ENCODE results near the gene LDHD.
"Not testable (repeated sequence)": the region's sequence is repeated elsewhere in the genome, so short reads cannot be mapped to it uniquely, and the experiment has no call there.

Gene LDHD

DNA sequence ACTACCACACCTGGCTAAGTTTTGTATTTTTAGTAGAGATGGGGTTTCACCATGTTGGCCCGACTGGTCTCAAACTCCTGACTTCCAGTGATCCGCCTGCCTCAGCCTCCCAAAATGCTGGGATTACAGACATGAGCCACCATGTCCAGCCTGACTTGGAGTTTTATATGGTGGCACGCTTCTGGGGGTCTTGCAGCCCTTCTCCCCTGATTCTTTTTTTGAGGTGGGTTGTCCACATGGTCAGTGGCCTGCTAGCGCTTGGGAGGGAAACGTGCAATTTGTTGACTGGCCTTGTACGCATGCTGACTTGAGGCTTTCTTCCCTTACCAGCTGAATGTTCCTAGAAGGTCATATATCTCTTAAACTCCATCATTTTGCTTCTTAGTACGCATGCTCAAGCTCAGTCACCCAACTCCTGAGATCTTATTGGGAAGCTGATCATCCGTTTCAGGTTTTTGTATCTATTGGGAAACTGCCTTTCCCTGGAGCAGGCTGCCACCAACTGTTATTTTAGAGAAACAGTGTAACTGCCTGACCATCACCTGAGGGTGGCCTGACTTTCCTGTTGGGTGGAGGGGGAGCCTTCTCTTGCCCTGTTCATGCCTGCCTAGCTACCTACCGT, 13.7 kb upstream of the LDHD start:
- peaks cover 2% of the 10 kb centered on the region for H3K9me3 ChIP-seq (ENCODE audit: control insufficient read depth, insufficient read depth, low read length)

GRCh38 chr16:75129421-75130149, 13.0 kb upstream of the LDHD start:
- H3K9ac ChIP-seq (ENCODE audit: low read depth, low read length); H3K4me3 ChIP-seq (ENCODE audit: low read depth, low read length); H3K9me3 ChIP-seq (ENCODE audit: control insufficient read depth, insufficient read depth, low read length); H3K4me1 ChIP-seq (ENCODE audit: control insufficient read depth, insufficient read depth, low read length); H3K27me3 ChIP-seq (ENCODE audit: control insufficient read depth, insufficient read depth, low read length); H3K36me3 ChIP-seq (ENCODE audit: control insufficient read depth, insufficient read depth, low read length): not testable (repeated sequence)

More for the DNA sequence above, 13.7 kb upstream of the LDHD start:
- H3K4me1 ChIP-seq (ENCODE audit: control insufficient read depth, insufficient read depth, low read length): peaks cover 4% of the 10 kb centered on the region
- H3K4me3 ChIP-seq (ENCODE audit: low read depth, low read length): no peak overlapping the region
- no peaks in the 10 kb centered on the region for H3K36me3 ChIP-seq (ENCODE audit: control insufficient read depth, insufficient read depth, low read length)
- H3K27me3 ChIP-seq (ENCODE audit: control insufficient read depth, insufficient read depth, low read length): no peaks in the 10 kb centered on the region
- no peak overlapping the region for H3K9ac ChIP-seq (ENCODE audit: low read depth, low read length)

DNA sequence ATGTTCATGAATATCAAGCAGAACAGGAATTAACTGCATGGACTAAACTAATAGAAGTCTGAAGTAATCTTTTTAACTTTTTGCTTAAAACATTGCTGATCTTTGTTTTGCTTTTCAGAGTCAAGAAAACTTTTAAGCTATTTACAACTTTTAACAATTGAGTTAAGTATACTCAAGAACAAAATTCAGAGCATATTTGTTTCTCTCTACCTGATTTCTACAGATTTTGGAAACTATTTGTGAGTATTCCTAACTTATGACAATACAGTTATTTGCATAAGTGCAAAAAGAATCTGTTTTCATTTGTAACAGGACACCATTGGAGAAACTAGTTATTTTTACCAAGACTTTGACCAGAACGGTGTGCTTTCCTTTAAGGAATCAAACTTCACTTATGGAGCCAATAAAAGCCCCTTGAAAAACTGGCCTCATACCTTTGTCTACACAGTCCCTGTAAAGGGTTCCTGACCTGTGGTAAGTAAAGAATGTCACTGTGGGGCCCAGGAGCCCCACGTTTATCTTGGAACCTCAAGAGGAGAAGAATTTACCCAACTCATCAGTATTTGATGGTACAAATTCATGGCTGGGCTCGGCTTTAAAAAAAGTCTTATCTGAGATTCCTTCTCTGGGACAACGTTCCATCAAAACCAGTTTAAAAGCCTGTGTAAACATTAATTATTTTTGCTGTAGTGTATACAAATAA, 11.3 kb upstream of the LDHD start:
- Histone ChIP-seq H3K9ac (ENCODE audit: low read depth, low read length) (no peak overlapping the region), H3K4me1 (ENCODE audit: control insufficient read depth, insufficient read depth, low read length) (peaks cover 4% of the 10 kb centered on the region), H3K4me3 (ENCODE audit: low read depth, low read length) (no peak overlapping the region), H3K27me3 (ENCODE audit: control insufficient read depth, insufficient read depth, low read length) (no peaks in the 10 kb centered on the region), H3K9me3 (ENCODE audit: control insufficient read depth, insufficient read depth, low read length) (peaks cover 2% of the 10 kb centered on the region), H3K36me3 (ENCODE audit: control insufficient read depth, insufficient read depth, low read length) (no peaks in the 10 kb centered on the region)

DNA sequence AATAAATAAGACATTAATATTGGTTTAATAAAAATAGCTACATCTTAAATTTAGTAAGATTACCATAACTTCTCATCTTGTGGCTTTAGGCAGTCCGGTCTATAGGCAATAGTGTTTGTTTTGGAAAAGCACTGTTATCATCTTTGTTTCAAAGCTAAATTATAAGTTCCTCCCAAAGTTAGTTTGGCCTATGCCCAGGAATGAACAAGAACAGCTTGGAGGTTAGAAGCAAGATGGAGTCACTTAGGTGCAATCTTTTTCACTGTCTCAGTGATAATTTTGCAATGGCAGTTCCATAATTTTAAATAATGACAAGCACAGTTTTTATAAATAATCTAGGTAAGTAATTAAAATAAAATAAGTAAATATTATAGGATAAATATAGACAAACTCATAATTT, 6.0 kb upstream of the LDHD start:
- H3K4me1 ChIP-seq (ENCODE audit: control insufficient read depth, insufficient read depth, low read length): peaks cover 9% of the 10 kb centered on the region
- H3K4me3 ChIP-seq (ENCODE audit: low read depth, low read length): no peak overlapping the region
- peaks cover 4% of the 10 kb centered on the region for H3K36me3 ChIP-seq (ENCODE audit: control insufficient read depth, insufficient read depth, low read length)

DNA sequence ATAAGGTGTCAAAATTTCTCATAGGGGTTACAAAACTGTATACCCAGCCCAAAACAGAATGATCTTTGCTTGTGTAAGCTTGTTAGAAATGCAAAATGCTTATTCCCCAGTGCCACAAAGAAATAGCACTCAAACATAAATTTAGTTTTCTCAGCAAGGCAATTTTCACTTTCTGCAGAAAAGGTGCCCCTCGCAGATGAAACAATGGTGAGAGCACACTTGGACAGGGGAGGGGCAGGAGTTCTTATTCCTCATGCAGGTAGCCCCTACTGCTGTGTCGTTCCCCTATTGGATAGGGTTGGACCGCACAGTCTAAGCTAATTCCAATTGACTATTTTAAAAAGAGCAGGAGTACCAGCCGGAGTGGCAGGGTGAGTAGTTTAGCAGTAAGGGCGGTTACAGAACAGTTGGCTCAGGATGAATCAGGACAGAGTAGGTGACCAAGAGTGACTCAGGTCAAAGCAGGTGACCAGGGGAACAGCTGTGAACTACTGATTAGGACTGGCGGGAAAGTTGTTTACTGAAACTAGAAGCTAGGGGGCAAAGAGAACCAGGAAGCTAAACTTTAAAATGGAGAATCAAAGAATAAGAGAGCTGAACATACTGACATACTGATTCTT, 5.5 kb upstream of the LDHD start:
- Histone ChIP-seq H3K9me3 (ENCODE audit: control insufficient read depth, insufficient read depth, low read length) (peaks cover 9% of the 10 kb centered on the region), H3K4me3 (ENCODE audit: low read depth, low read length) (no peak overlapping the region), H3K27me3 (ENCODE audit: control insufficient read depth, insufficient read depth, low read length) (no peaks in the 10 kb centered on the region), H3K4me1 (ENCODE audit: control insufficient read depth, insufficient read depth, low read length) (peaks cover 10% of the 10 kb centered on the region), H3K9ac (ENCODE audit: low read depth, low read length) (no peak overlapping the region), H3K36me3 (ENCODE audit: control insufficient read depth, insufficient read depth, low read length) (peaks cover 4% of the 10 kb centered on the region)

More for the DNA sequence above, 6.0 kb upstream of the LDHD start:
- Histone ChIP-seq H3K9ac (ENCODE audit: low read depth, low read length) (no peak overlapping the region), H3K9me3 (ENCODE audit: control insufficient read depth, insufficient read depth, low read length) (peaks cover 9% of the 10 kb centered on the region), H3K27me3 (ENCODE audit: control insufficient read depth, insufficient read depth, low read length) (no peaks in the 10 kb centered on the region)

GRCh38 chr16:75120253-75120652, 3.7 kb upstream of the LDHD start:
- Histone ChIP-seq H3K4me3 (ENCODE audit: low read depth, low read length) (no peak overlapping the region), H3K9me3 (ENCODE audit: control insufficient read depth, insufficient read depth, low read length) (peaks cover 9% of the 10 kb centered on the region), H3K4me1 (ENCODE audit: control insufficient read depth, insufficient read depth, low read length) (peaks cover 16% of the 10 kb centered on the region), H3K36me3 (ENCODE audit: control insufficient read depth, insufficient read depth, low read length) (peaks cover 4% of the 10 kb centered on the region), H3K27me3 (ENCODE audit: control insufficient read depth, insufficient read depth, low read length) (no peaks in the 10 kb centered on the region), H3K9ac (ENCODE audit: low read depth, low read length) (no peak overlapping the region)

DNA sequence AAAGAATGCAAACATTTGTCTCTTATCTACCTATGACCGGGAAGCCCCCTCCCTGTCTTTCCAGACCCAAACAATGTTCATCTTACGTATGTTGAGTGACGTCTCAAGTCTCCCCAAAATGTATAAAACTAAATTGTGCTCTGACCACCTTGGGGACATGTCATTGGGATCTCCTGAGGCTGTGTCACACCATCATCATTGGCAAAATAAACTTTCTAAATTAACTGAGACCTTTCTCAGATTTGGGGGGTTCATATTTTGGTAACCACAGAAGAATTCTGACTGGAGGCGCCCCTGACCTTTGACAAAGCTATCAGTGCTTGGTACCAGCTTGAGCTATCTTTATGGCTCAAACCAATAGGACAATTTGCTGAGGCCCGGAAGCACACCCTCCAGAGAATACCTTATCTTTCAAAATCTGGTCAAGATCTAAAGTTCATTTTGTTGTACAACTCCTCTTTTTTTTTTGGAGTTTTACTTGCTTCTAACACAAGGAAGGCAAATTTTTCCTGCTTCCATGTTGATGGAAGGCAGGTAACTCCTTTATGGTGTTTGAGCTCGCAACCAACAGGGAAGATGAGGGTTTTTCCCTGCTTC, 2.5 kb upstream of the LDHD start:
- no peak overlapping the region for H3K4me3 ChIP-seq (ENCODE audit: low read depth, low read length)
- H3K27me3 ChIP-seq (ENCODE audit: control insufficient read depth, insufficient read depth, low read length): no peaks in the 10 kb centered on the region
- peaks cover 7% of the 10 kb centered on the region for H3K36me3 ChIP-seq (ENCODE audit: control insufficient read depth, insufficient read depth, low read length)
- H3K9me3 ChIP-seq (ENCODE audit: control insufficient read depth, insufficient read depth, low read length): peaks cover 9% of the 10 kb centered on the region
- H3K9ac ChIP-seq (ENCODE audit: low read depth, low read length): no peak overlapping the region
- H3K4me1 ChIP-seq (ENCODE audit: control insufficient read depth, insufficient read depth, low read length): peaks cover 16% of the 10 kb centered on the region

DNA sequence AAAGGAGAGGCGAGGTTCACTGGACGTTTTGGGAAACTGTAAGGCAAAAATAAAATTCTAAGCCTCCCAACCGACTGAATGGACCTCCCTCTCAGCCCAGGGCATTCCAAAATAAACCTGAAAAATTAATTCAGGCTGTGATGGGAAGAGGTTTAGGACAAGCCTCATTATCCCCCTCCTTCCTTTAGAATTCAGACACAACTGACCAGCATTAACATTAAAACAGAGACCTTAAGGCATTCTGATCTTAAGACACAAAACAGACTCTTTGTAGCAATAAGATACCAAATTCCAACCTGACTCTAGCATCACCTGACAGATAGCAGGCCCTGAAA, 298 bp upstream of the LDHD start:
- H3K9ac ChIP-seq (ENCODE audit: low read depth, low read length): no peak overlapping the region
- peak overlapping the region; percentile 66 for H3K4me3 ChIP-seq (ENCODE audit: low read depth, low read length)
- H3K36me3 ChIP-seq (ENCODE audit: control insufficient read depth, insufficient read depth, low read length): peaks cover 23% of the 10 kb centered on the region
- H3K27me3 ChIP-seq (ENCODE audit: control insufficient read depth, insufficient read depth, low read length): no peaks in the 10 kb centered on the region
- peaks cover 6% of the 10 kb centered on the region for H3K9me3 ChIP-seq (ENCODE audit: control insufficient read depth, insufficient read depth, low read length)
- peaks cover 16% of the 10 kb centered on the region for H3K4me1 ChIP-seq (ENCODE audit: control insufficient read depth, insufficient read depth, low read length)

- H3K4me3 ChIP-seq (ENCODE audit: low read depth, low read length): peak overlapping the region; percentile 66
- H3K27me3 ChIP-seq (ENCODE audit: control insufficient read depth, insufficient read depth, low read length): no peaks in the 10 kb centered on the region
- peaks cover 23% of the 10 kb centered on the region for H3K36me3 ChIP-seq (ENCODE audit: control insufficient read depth, insufficient read depth, low read length)
- no peaks in the 10 kb centered on the region for H3K9me3 ChIP-seq (ENCODE audit: control insufficient read depth, insufficient read depth, low read length)
- peaks cover 28% of the 10 kb centered on the region for H3K4me1 ChIP-seq (ENCODE audit: control insufficient read depth, insufficient read depth, low read length)
- peak overlapping the region; percentile 37 for H3K9ac ChIP-seq (ENCODE audit: low read depth, low read length)
Observed at GRCh38 chr16:75114946-75115825, 1.4 kb downstream of the LDHD start.

- Histone ChIP-seq H3K9ac (ENCODE audit: low read depth, low read length) (no peak overlapping the region), H3K9me3 (ENCODE audit: control insufficient read depth, insufficient read depth, low read length) (no peaks in the 10 kb centered on the region), H3K4me1 (ENCODE audit: control insufficient read depth, insufficient read depth, low read length) (peaks cover 33% of the 10 kb centered on the region), H3K27me3 (ENCODE audit: control insufficient read depth, insufficient read depth, low read length) (no peaks in the 10 kb centered on the region), H3K36me3 (ENCODE audit: control insufficient read depth, insufficient read depth, low read length) (peaks cover 23% of the 10 kb centered on the region), H3K4me3 (ENCODE audit: low read depth, low read length) (no peak overlapping the region)
Observed at GRCh38 chr16:75114179-75114945, 2.2 kb downstream of the LDHD start.
